ENCODE data around the gene SCAMP1.
"Not testable (repeated sequence)": the region's sequence is repeated elsewhere in the genome, so short reads cannot be mapped to it uniquely, and the experiment has no call there.

Gene SCAMP1

GRCh38 chr5:78339617-78340436, 20.6 kb upstream of the SCAMP1 start:
- no peaks in the 10 kb centered on the region for H3K9me3 Mint-ChIP-seq
- peaks cover 8 to 23% of the 10 kb centered on the region in 2 donors for H3K27me3 Mint-ChIP-seq
- no peaks in the 10 kb centered on the region for H3K36me3 Mint-ChIP-seq (ENCODE audit: insufficient read depth)
- no peak overlapping the region for H3K4me3 Mint-ChIP-seq
- DNase-seq (no peak), ATAC-seq (replicated peaks) (no peak)
- H3K27ac Mint-ChIP-seq, result no peak overlapping the region
- H3K4me1 Mint-ChIP-seq (ENCODE audit: low read depth in 2 of 2), result no peaks in the 10 kb centered on the region

- no peak for ATAC-seq (replicated peaks)
- no peak overlapping the region for H3K27ac Mint-ChIP-seq
- no peak overlapping the region for H3K4me3 Mint-ChIP-seq
- H3K36me3 Mint-ChIP-seq (ENCODE audit: insufficient read depth), result no peaks in the 10 kb centered on the region
- DNase-seq, result no peak
- H3K9me3 Mint-ChIP-seq, result no peaks in the 10 kb centered on the region
- no peaks in the 10 kb centered on the region for H3K4me1 Mint-ChIP-seq (ENCODE audit: low read depth in 2 of 2)
- peaks cover 9 to 15% of the 10 kb centered on the region in 2 donors for H3K27me3 Mint-ChIP-seq
Observed at GRCh38 chr5:78341440-78341839, 19.0 kb upstream of the SCAMP1 start.

- no peak for ATAC-seq (replicated peaks)
- Mint-ChIP-seq H3K27ac (no peak overlapping the region), H3K27me3 (peaks cover 8 to 9% of the 10 kb centered on the region in 2 donors), H3K4me1 (ENCODE audit: low read depth in 2 of 2) (no peaks in the 10 kb centered on the region), H3K4me3 (no peak overlapping the region), H3K9me3 (no peaks in the 10 kb centered on the region), H3K36me3 (ENCODE audit: insufficient read depth) (no peaks in the 10 kb centered on the region)
- DNase-seq, result no peak
Observed at GRCh38 chr5:78345485-78345884, 14.9 kb upstream of the SCAMP1 start.

GRCh38 chr5:78353520-78353919, 6.9 kb upstream of the SCAMP1 start:
- no peak overlapping the region for H3K27ac Mint-ChIP-seq

GRCh38 chr5:78354066-78354670, 6.2 kb upstream of the SCAMP1 start:
- H3K4me3 Mint-ChIP-seq, result no peak overlapping the region
- no peak for ATAC-seq (replicated peaks)
- H3K9me3 Mint-ChIP-seq, result no peaks in the 10 kb centered on the region
- peaks cover 6% of the 10 kb centered on the region for H3K36me3 Mint-ChIP-seq (ENCODE audit: insufficient read depth)
- H3K27ac Mint-ChIP-seq, result no peak overlapping the region
- peaks cover 17% of the 10 kb centered on the region in 2 donors for H3K4me1 Mint-ChIP-seq (ENCODE audit: low read depth in 2 of 2)
- H3K27me3 Mint-ChIP-seq, result no peaks in the 10 kb centered on the region
- no peak for DNase-seq

More at GRCh38 chr5:78353520-78353919, 6.9 kb upstream of the SCAMP1 start:
- ATAC-seq (replicated peaks) (no peak), DNase-seq (no peak)
- H3K4me3 Mint-ChIP-seq, result no peak overlapping the region
- no peaks in the 10 kb centered on the region for H3K27me3 Mint-ChIP-seq
- peaks cover 6% of the 10 kb centered on the region for H3K36me3 Mint-ChIP-seq (ENCODE audit: insufficient read depth)
- peaks cover 11% of the 10 kb centered on the region in 2 donors for H3K4me1 Mint-ChIP-seq (ENCODE audit: low read depth in 2 of 2)
- H3K9me3 Mint-ChIP-seq, result no peaks in the 10 kb centered on the region

- Mint-ChIP-seq H3K27ac (peak overlapping the region in 1 of 2 donors; percentile 61), H3K27me3 (no peaks in the 10 kb centered on the region), H3K36me3 (ENCODE audit: insufficient read depth) (peaks cover 19% of the 10 kb centered on the region), H3K4me3 (no peak overlapping the region), H3K9me3 (no peaks in the 10 kb centered on the region), H3K4me1 (ENCODE audit: low read depth in 2 of 2) (peaks cover 22 to 23% of the 10 kb centered on the region in 2 donors)
- no peak for DNase-seq
- ATAC-seq (replicated peaks), result no peak
Observed at GRCh38 chr5:78355561-78355960, 4.9 kb upstream of the SCAMP1 start.

GRCh38 chr5:78359455-78359830, 974 bp upstream of the SCAMP1 start:
- not testable (repeated sequence) for ATAC-seq (replicated peaks); H3K27me3 Mint-ChIP-seq; DNase-seq; H3K9me3 Mint-ChIP-seq
- peak overlapping the region; percentile 94 to 95 for H3K27ac Mint-ChIP-seq
- peaks cover 41 to 42% of the 10 kb centered on the region in 2 donors for H3K4me1 Mint-ChIP-seq (ENCODE audit: low read depth in 2 of 2)
- peak overlapping the region; percentile 92 to 95 for H3K4me3 Mint-ChIP-seq
- H3K36me3 Mint-ChIP-seq (ENCODE audit: insufficient read depth), result peaks cover 31% of the 10 kb centered on the region

GRCh38 chr5:78360674-78360923, 182 bp downstream of the SCAMP1 start:
- ATAC-seq (replicated peaks) (no peak), DNase-seq (no peak)
- peaks cover 43 to 45% of the 10 kb centered on the region in 2 donors for H3K4me1 Mint-ChIP-seq (ENCODE audit: low read depth in 2 of 2)

GRCh38 chr5:78360924-78361630, 660 bp downstream of the SCAMP1 start:
- peaks cover 31% of the 10 kb centered on the region for H3K36me3 Mint-ChIP-seq (ENCODE audit: insufficient read depth)
- peak; percentile 84 to 85 (median 85) for DNase-seq
- H3K4me1 Mint-ChIP-seq (ENCODE audit: low read depth in 2 of 2), result peaks cover 42 to 45% of the 10 kb centered on the region in 2 donors
- H3K4me3 Mint-ChIP-seq, result peak overlapping the region; percentile 92 to 95
- ATAC-seq (replicated peaks), result peak; percentile 79
- no peaks in the 10 kb centered on the region for H3K27me3 Mint-ChIP-seq
- H3K9me3 Mint-ChIP-seq, result no peaks in the 10 kb centered on the region
- peak overlapping the region; percentile 94 to 95 for H3K27ac Mint-ChIP-seq

More at GRCh38 chr5:78360674-78360923, 182 bp downstream of the SCAMP1 start:
- Mint-ChIP-seq H3K36me3 (ENCODE audit: insufficient read depth) (peaks cover 31% of the 10 kb centered on the region), H3K4me3 (peak overlapping the region; percentile 92 to 95), H3K27me3 (no peaks in the 10 kb centered on the region), H3K27ac (peak overlapping the region; percentile 94 to 95), H3K9me3 (no peaks in the 10 kb centered on the region)

GRCh38 chr5:78361631-78361993, 1.2 kb downstream of the SCAMP1 start:
- Mint-ChIP-seq H3K27ac (peak overlapping the region; percentile 94 to 95), H3K9me3 (no peaks in the 10 kb centered on the region), H3K27me3 (no peaks in the 10 kb centered on the region), H3K4me3 (peak overlapping the region; percentile 92 to 95), H3K36me3 (ENCODE audit: insufficient read depth) (peaks cover 31% of the 10 kb centered on the region), H3K4me1 (ENCODE audit: low read depth in 2 of 2) (peaks cover 41 to 45% of the 10 kb centered on the region in 2 donors)
- ATAC-seq (replicated peaks) (no peak), DNase-seq (no peak)

- no peak for ATAC-seq (replicated peaks)
- Mint-ChIP-seq H3K27me3 (no peaks in the 10 kb centered on the region), H3K9me3 (no peaks in the 10 kb centered on the region), H3K27ac (peak overlapping the region; percentile 94 to 95), H3K4me1 (ENCODE audit: low read depth in 2 of 2) (peaks cover 39 to 43% of the 10 kb centered on the region in 2 donors), H3K4me3 (peak overlapping the region in 1 of 2 donors; percentile 92), H3K36me3 (ENCODE audit: insufficient read depth) (peaks cover 31% of the 10 kb centered on the region)
- no peak for DNase-seq
Observed at GRCh38 chr5:78362220-78362619, 1.8 kb downstream of the SCAMP1 start.

- Mint-ChIP-seq H3K4me1 (ENCODE audit: low read depth in 2 of 2) (peaks cover 35 to 38% of the 10 kb centered on the region in 2 donors), H3K36me3 (ENCODE audit: insufficient read depth) (peaks cover 27% of the 10 kb centered on the region), H3K9me3 (no peaks in the 10 kb centered on the region), H3K27ac (no peak overlapping the region), H3K4me3 (no peak overlapping the region), H3K27me3 (no peaks in the 10 kb centered on the region)
- DNase-seq, result no peak
- no peak for ATAC-seq (replicated peaks)
Observed at GRCh38 chr5:78364005-78364404, 3.6 kb downstream of the SCAMP1 start.

GRCh38 chr5:78367318-78367991, 7.0 kb downstream of the SCAMP1 start:
- Mint-ChIP-seq H3K4me1 (ENCODE audit: low read depth in 2 of 2) (peaks cover 26 to 39% of the 10 kb centered on the region in 2 donors), H3K27me3 (no peaks in the 10 kb centered on the region), H3K9me3 (no peaks in the 10 kb centered on the region), H3K36me3 (ENCODE audit: insufficient read depth) (peaks cover 4% of the 10 kb centered on the region), H3K27ac (no peak overlapping the region), H3K4me3 (no peak overlapping the region)
- ATAC-seq (replicated peaks) (no peak), DNase-seq (no peak)
